ENCODE measurements around the gene RASSF4.

Gene RASSF4

GRCh38 chr10:44976352-44977198 lies 17.0 kb downstream of the RASSF4 start:
- no peak for DNase-seq (ENCODE audit: low spot score)

DNA sequence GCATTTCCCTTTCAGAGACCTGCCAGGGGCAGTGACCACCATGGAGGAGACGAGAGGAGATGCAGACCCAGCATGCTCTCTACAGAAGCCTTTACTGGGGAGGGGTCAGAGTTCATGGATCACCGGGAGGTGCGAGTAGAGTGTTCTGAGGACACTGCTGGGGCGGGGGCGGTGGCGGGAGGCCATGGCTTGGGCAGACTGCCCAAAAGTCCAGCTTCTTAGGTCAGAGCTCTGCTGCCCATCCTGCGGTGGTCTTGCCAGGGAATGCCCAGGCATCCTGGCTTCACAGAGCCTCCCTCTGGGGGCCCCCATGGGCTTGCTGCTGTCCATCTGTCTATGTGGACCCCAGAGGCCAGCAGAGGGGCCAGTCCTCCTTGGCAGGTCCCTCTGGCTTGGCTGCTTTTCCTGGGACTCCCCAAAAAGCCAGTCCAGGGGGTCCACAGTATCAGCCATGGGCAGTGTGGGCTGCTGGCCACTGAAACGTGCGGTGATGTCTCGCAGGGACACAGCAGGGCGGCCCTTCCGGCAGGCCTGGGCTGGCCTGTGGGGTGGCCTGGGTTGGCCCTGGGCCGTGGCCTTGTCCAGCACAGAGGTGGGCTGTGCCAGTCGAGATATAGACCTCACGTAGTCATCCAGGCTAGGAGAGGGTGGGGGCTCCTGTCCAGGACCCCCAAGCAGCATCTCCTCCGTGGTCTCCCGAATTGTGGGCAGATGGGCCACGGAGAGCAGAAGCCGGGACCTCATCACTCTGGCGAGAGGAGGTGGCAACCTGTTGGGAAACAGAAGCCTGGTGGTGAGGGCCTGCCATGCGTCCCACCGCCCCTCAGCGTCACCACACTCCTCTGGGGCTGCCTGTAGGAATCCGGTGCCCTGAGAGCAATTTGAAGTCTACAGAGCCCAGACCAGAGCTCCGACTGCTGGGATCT lies 17.9 kb downstream of the RASSF4 start:
- DNase-seq (ENCODE audit: low spot score) = no peak

GRCh38 chr10:44978213-44978569 lies 18.6 kb downstream of the RASSF4 start:
- no peak for DNase-seq (ENCODE audit: low spot score)

GRCh38 chr10:44978570-44979280 lies 19.1 kb downstream of the RASSF4 start, which contains the start of gene DEPP1:
Gene DEPP1 (minus strand): TSS chr10:44978809. CDS start chr10:44978030, 779 bp downstream.
- peak; percentile 81 for DNase-seq (ENCODE audit: low spot score)

DNA sequence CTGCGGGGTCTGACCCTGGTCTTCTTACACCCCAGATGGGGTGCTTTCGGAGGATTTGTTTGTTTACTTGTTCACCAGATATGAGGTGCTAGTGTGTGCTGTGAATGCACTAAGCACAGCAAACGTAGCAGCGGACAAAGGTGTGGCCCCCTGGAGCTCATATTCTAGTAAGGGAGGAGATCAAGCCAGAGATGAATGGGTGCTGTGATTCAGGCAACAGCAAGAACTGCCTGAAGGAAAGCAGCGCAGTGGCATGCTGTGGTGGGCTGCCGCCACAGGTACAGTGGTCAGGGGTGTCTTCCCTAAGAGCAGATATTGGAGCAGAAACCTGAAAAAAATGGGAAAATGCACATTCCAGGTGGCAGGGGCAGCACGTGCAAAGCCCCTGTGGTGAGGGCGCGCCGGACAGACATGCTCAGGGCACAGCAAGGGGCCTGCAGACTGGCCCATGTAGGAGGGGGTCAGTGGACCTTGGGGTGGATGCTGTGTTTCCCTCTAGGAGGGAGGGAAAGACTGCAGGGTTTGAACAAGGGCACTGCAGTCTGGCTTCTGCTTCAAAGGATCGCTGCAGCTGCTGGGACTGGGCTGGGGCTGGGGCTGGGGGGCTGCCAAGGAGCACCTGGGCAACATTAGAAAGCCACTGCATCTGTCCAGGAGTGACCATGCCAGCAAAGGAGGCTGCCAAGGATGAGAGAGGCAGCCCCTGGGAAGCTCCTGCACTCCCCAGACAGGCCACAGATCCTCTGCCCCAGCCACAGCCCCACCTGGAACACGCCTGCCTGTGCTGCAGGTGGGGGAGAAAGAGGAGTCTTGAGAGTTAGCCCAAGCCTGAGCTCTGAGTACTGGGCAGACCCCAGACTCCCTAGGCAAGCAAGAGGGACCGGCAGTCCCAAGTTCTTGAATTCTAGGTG lies 19.9 kb downstream of the RASSF4 start:
- DNase-seq (ENCODE audit: low spot score) = no peak

- DNase-seq (ENCODE audit: low spot score) = no peak
Observed at GRCh38 chr10:44980309-44981171, 20.9 kb downstream of the RASSF4 start.

GRCh38 chr10:44981172-44982113 lies 21.8 kb downstream of the RASSF4 start:
- DNase-seq (ENCODE audit: low spot score) = peak; percentile 84

GRCh38 chr10:44982114-44982460 lies 22.5 kb downstream of the RASSF4 start:
- DNase-seq (ENCODE audit: low spot score) = no peak

- DNase-seq (ENCODE audit: low spot score) = no peak
Observed at GRCh38 chr10:44982496-44982895, 22.9 kb downstream of the RASSF4 start.

DNA sequence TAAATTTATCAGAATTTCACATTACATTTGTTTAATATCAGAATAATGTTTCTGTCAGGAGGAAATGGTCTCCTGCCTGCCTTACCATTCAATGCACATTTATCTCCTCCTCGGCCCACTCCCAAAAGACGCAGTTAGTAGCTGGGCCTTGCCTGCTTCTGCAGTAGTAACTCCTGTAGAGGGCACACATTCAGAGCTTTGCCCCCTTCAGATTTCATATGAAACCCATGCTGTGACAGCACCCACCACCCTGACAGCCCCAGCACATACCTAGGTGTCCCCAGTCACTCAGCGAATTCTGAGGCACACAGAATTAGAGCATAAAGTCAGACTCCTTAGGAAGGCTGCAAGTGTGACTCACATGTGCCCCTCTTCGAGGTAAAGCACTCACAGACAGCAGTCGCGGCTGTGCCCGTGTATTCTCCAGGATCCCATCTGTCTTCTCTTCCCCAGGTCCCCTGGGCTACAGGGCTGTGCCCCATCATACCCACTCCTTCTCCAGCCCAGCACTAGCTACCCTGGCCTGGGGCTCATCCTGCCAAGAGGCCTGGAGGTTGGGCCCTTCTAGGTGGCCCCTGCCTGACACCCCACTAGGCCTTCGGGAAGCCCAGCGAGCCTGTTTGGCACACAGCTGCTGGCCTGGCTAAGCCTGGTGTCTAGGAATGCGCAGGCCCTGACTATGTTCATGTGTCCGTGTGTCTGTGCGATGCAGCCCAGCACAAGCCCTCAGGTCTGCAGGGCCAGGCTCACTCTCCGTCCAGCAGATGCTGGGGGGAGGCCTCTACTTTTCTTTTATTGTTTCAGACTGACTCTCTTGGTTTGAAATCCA lies 23.7 kb downstream of the RASSF4 start:
- no peak for DNase-seq (ENCODE audit: low spot score)

- no peak for DNase-seq (ENCODE audit: low spot score)
Observed at GRCh38 chr10:44983895-44984278, 24.3 kb downstream of the RASSF4 start.

GRCh38 chr10:44984671-44985101 lies 25.1 kb downstream of the RASSF4 start:
- no peak for DNase-seq (ENCODE audit: low spot score)

- DNase-seq (ENCODE audit: low spot score) = no peak
Observed at GRCh38 chr10:44985175-44985681, 25.6 kb downstream of the RASSF4 start.

- no peak for DNase-seq (ENCODE audit: low spot score)
Observed at GRCh38 chr10:44986179-44986578, 26.6 kb downstream of the RASSF4 start.

- DNase-seq (ENCODE audit: low spot score) = no peak
Observed at GRCh38 chr10:44986670-44987069, 27.1 kb downstream of the RASSF4 start.

DNA sequence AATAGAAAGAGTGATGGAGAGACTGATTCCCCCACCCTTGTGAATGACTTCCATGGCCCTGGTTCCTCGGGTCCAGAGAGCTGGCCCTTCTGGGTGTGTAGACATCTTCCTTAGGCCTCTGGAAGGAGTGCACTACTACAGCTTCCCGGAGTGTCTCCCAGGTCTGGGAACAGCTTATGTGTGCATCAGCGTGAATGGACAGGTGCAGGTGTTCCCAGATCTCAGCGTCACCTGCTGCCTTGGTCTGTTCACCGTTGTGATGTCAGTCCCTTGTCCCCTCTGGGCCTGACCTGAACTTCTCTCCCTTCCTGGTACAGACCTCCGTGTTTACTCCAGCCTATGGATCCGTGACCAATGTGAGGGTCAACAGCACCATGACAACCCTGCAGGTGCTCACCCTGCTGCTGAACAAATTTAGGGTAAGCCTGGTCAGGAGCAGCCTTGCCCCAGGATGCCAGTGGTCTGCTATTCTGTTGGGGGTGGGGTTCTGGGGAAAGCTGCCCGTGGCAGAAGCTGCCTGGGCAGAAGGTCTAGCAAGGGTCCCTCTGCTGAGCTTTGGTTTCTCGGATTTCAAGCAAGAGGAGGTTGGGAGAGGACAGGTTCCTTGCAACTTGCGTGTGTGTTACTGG lies 29.5 kb downstream of the RASSF4 start:
- DNase-seq (ENCODE audit: low spot score) = no peak

GRCh38 chr10:44989597-44990301 lies 30.1 kb downstream of the RASSF4 start:
- DNase-seq (ENCODE audit: low spot score) = no peak
